Naive B cell (primary cell): ENCODE measurements around the gene THBD. TPM values are rescaled to one million over a fixed set of nuclear protein-coding genes. Genes with fewer than 3 reads are reported as not detected.

Source experiments
- ATAC-seq, 2 donors: fragments of 150-1000 bp; cut with Tn5 transposase; 2 replicates each; pipeline ENCODE4 v1.10.0; 2021; ENCODE audit warnings: low read depth in 2 of 2, mild to moderate bottlenecking in 2 of 2, moderate library complexity in 2 of 2
- DNase-seq: peaks from one replicate; pipeline ENCODE4 v3.0.0; 2022
- H3K27ac Mint-ChIP-seq, 6 donors: one replicate each; pipeline ENCODE4 v1.8.0; 2020 to 2022; ENCODE audit warnings: mild to moderate bottlenecking in 6 of 6, mixed read lengths in 6 of 6, moderate library complexity in 5 of 6, inconsistent platforms in 2 of 6
- H3K27me3 Mint-ChIP-seq, 3 donors: one replicate each; pipeline ENCODE4 v1.8.0; 2021 to 2022; ENCODE audit warnings: mixed read lengths in 3 of 3, mild to moderate bottlenecking in 1 of 3
- H3K36me3 Mint-ChIP-seq, 2 donors: one replicate each; pipeline ENCODE4 v1.8.0; 2020 to 2022; ENCODE audit warnings: mixed read lengths in 2 of 2, inconsistent platforms in 1 of 2, mild to moderate bottlenecking in 1 of 2
- H3K4me1 Mint-ChIP-seq, 3 donors: one replicate each; pipeline ENCODE4 v1.8.0; 2020 to 2022; ENCODE audit warnings: mixed read lengths in 3 of 3, inconsistent platforms in 1 of 3, mild to moderate bottlenecking in 1 of 3, moderate library complexity in 1 of 3
- H3K4me3 Mint-ChIP-seq, 8 donors: one replicate each; pipeline ENCODE4 v1.8.0; 2020 to 2022; ENCODE audit warnings: mild to moderate bottlenecking in 8 of 8, mixed read lengths in 8 of 8, moderate library complexity in 8 of 8, inconsistent platforms in 2 of 8
- H3K9me3 Mint-ChIP-seq, 7 donors: one replicate each; pipeline ENCODE4 v1.8.0; 2020 to 2022; ENCODE audit warnings: mixed read lengths in 7 of 7, mild to moderate bottlenecking in 5 of 7, inconsistent platforms in 2 of 7, moderate library complexity in 1 of 7
- polyA plus RNA-seq, 6 donors: library from polyadenylated mRNA; unstranded; fragments of 300-500 nt; fragmentation: Illumina TruSeq; gene quantifications; one replicate each; pipeline ENCODE4 v1.2.3, GENCODE V29; 2021; ENCODE audit warnings: low read depth in 6 of 6

THBD gene
- polyA plus RNA-seq, 6 donors from 2014 or later, result 0.19 TPM; not detected in 5

GRCh38 chr20:23080521-23080920, 31.0 kb upstream of the THBD start:
- Mint-ChIP-seq H3K36me3 (no peaks in the 10 kb centered on the region), H3K4me1 (no peaks in the 10 kb centered on the region), H3K27ac (no peak overlapping the region), H3K27me3 (peaks cover 0 to 13% (median 0%) of the 10 kb centered on the region in 3 donors), H3K9me3 (peaks cover 0 to 5% (median 0%) of the 10 kb centered on the region in 7 donors), H3K4me3 (no peak overlapping the region)
- no peak for DNase-seq
- no peak for ATAC-seq

GRCh38 chr20:23079926-23080325, 30.5 kb upstream of the THBD start:
- Mint-ChIP-seq H3K4me1 (no peaks in the 10 kb centered on the region), H3K27me3 (peaks cover 0 to 13% (median 0%) of the 10 kb centered on the region in 3 donors), H3K27ac (no peak overlapping the region), H3K36me3 (no peaks in the 10 kb centered on the region), H3K9me3 (peaks cover 0 to 8% (median 0%) of the 10 kb centered on the region in 7 donors), H3K4me3 (no peak overlapping the region)
- ATAC-seq (no peak), DNase-seq (no peak)

GRCh38 chr20:23079016-23079351, 29.5 kb upstream of the THBD start:
- H3K4me3 Mint-ChIP-seq, result no peak overlapping the region
- H3K27me3 Mint-ChIP-seq, result peaks cover 0 to 13% (median 0%) of the 10 kb centered on the region in 3 donors
- H3K36me3 Mint-ChIP-seq, result no peaks in the 10 kb centered on the region
- H3K4me1 Mint-ChIP-seq, result no peaks in the 10 kb centered on the region
- no peak for ATAC-seq
- no peak for DNase-seq
- no peak overlapping the region for H3K27ac Mint-ChIP-seq
- H3K9me3 Mint-ChIP-seq, result peaks cover 0 to 10% (median 0%) of the 10 kb centered on the region in 7 donors

- H3K9me3 Mint-ChIP-seq, result peaks cover 0 to 10% (median 0%) of the 10 kb centered on the region in 7 donors
These were observed 29.0 kb upstream of the THBD start for GRCh38 chr20:23078351-23079015.

GRCh38 chr20:23077277-23077676, 27.8 kb upstream of the THBD start:
- no peak overlapping the region for H3K4me3 Mint-ChIP-seq
- H3K27me3 Mint-ChIP-seq, result peaks cover 0 to 13% (median 0%) of the 10 kb centered on the region in 3 donors
- H3K4me1 Mint-ChIP-seq, result no peaks in the 10 kb centered on the region
- no peak overlapping the region for H3K27ac Mint-ChIP-seq
- H3K36me3 Mint-ChIP-seq, result no peaks in the 10 kb centered on the region
- H3K9me3 Mint-ChIP-seq, result peaks cover 0 to 10% (median 0%) of the 10 kb centered on the region in 7 donors
- ATAC-seq (no peak), DNase-seq (no peak)

More at GRCh38 chr20:23078351-23079015, 29.0 kb upstream of the THBD start:
- no peaks in the 10 kb centered on the region for H3K36me3 Mint-ChIP-seq
- DNase-seq, result no peak
- H3K27me3 Mint-ChIP-seq, result peaks cover 0 to 13% (median 0%) of the 10 kb centered on the region in 3 donors
- no peak overlapping the region for H3K4me3 Mint-ChIP-seq
- ATAC-seq, result no peak
- H3K27ac Mint-ChIP-seq, result no peak overlapping the region
- no peaks in the 10 kb centered on the region for H3K4me1 Mint-ChIP-seq

- Mint-ChIP-seq H3K27ac (no peak overlapping the region), H3K36me3 (no peaks in the 10 kb centered on the region), H3K27me3 (peaks cover 0 to 13% (median 0%) of the 10 kb centered on the region in 3 donors), H3K9me3 (peaks cover 0 to 10% (median 0%) of the 10 kb centered on the region in 7 donors), H3K4me3 (no peak overlapping the region), H3K4me1 (no peaks in the 10 kb centered on the region)
- DNase-seq, result no peak
- no peak for ATAC-seq
These were observed 24.6 kb upstream of the THBD start for GRCh38 chr20:23074052-23074451.

- no peak for ATAC-seq
- Mint-ChIP-seq H3K27ac (peak overlapping the region in 1 of 6 donors; percentile 33), H3K9me3 (peaks cover 0 to 10% (median 0%) of the 10 kb centered on the region in 7 donors), H3K36me3 (no peaks in the 10 kb centered on the region), H3K27me3 (peaks cover 0 to 9% (median 0%) of the 10 kb centered on the region in 3 donors), H3K4me1 (no peaks in the 10 kb centered on the region), H3K4me3 (no peak overlapping the region)
- no peak for DNase-seq
These were observed 23.6 kb upstream of the THBD start for GRCh38 chr20:23072892-23073586.

- Mint-ChIP-seq H3K27ac (no peak overlapping the region), H3K4me3 (no peak overlapping the region), H3K9me3 (peaks cover 0 to 5% (median 0%) of the 10 kb centered on the region in 7 donors), H3K27me3 (no peaks in the 10 kb centered on the region), H3K4me1 (no peaks in the 10 kb centered on the region), H3K36me3 (no peaks in the 10 kb centered on the region)
- ATAC-seq (no peak), DNase-seq (no peak)
These were observed 22.5 kb upstream of the THBD start for GRCh38 chr20:23071996-23072395.

- no peak for ATAC-seq
- DNase-seq, result no peak
- H3K9me3 Mint-ChIP-seq, result peaks cover 0 to 5% (median 0%) of the 10 kb centered on the region in 7 donors
- no peak overlapping the region for H3K27ac Mint-ChIP-seq
- no peaks in the 10 kb centered on the region for H3K36me3 Mint-ChIP-seq
- H3K4me3 Mint-ChIP-seq, result no peak overlapping the region
- H3K4me1 Mint-ChIP-seq, result no peaks in the 10 kb centered on the region
- H3K27me3 Mint-ChIP-seq, result no peaks in the 10 kb centered on the region
These were observed 21.9 kb upstream of the THBD start for GRCh38 chr20:23071398-23071797.

- H3K27ac Mint-ChIP-seq, result no peak overlapping the region
- no peak overlapping the region for H3K4me3 Mint-ChIP-seq
- no peak for DNase-seq
- H3K36me3 Mint-ChIP-seq, result no peaks in the 10 kb centered on the region
- H3K4me1 Mint-ChIP-seq, result no peaks in the 10 kb centered on the region
- H3K27me3 Mint-ChIP-seq, result no peaks in the 10 kb centered on the region
- ATAC-seq, result no peak
- no peaks in the 10 kb centered on the region for H3K9me3 Mint-ChIP-seq
These were observed 19.6 kb upstream of the THBD start for GRCh38 chr20:23069108-23069507.

- DNase-seq (no peak), ATAC-seq (no peak)
- Mint-ChIP-seq H3K4me1 (no peaks in the 10 kb centered on the region), H3K4me3 (no peak overlapping the region), H3K9me3 (no peaks in the 10 kb centered on the region), H3K27me3 (no peaks in the 10 kb centered on the region), H3K27ac (no peak overlapping the region), H3K36me3 (no peaks in the 10 kb centered on the region)
These were observed 18.8 kb upstream of the THBD start for GRCh38 chr20:23068283-23068682.

- Mint-ChIP-seq H3K36me3 (no peaks in the 10 kb centered on the region), H3K4me3 (no peak overlapping the region), H3K27me3 (no peaks in the 10 kb centered on the region), H3K9me3 (no peaks in the 10 kb centered on the region), H3K27ac (no peak overlapping the region), H3K4me1 (no peaks in the 10 kb centered on the region)
- ATAC-seq (no peak), DNase-seq (no peak)
These were observed 17.3 kb upstream of the THBD start for GRCh38 chr20:23066772-23067171.

GRCh38 chr20:23065266-23066201, 16.1 kb upstream of the THBD start:
- Mint-ChIP-seq H3K4me1 (no peaks in the 10 kb centered on the region), H3K4me3 (no peak overlapping the region), H3K9me3 (no peaks in the 10 kb centered on the region), H3K36me3 (no peaks in the 10 kb centered on the region), H3K27me3 (no peaks in the 10 kb centered on the region), H3K27ac (no peak overlapping the region)
- ATAC-seq (no peak), DNase-seq (no peak)
